ENCODE data around the gene ARPC5L. TPM values are rescaled to one million over a fixed set of nuclear protein-coding genes. Genes with fewer than 3 reads are reported as not detected.

ARPC5L gene
- total and polyA plus RNA-seq, 10 donors = 33.6 to 75.3 (median 48.3) TPM

- TF ChIP-seq POLR2AphosphoS5 (IDR thresholded peaks at IDR 0.05) = no peak
- H3K9me3 ChIP-seq = no peaks in the 10 kb centered on the region
- H3K36me3 ChIP-seq = peaks cover 3 to 52% (median 48%) of the 10 kb centered on the region in 6 donors
- WGBS, 5 donors = 35 to 61% (median 53%) methylated on average over 9 to 10 of the region's 10 CpGs
- DNase-seq = no peak
- H3K4me1 ChIP-seq = peaks cover 30 to 61% (median 50%) of the 10 kb centered on the region in 6 donors
- peak overlapping the region in 2 of 8 donors; percentile 35 to 94 for H3K27ac ChIP-seq
- intact Hi-C loops (cut with DNase I; ENCODE audit: low total_unique reads) = loop anchor here (10.0 kb wide), 1 partner anchor 285 kb away; the partner anchor contains the start of gene SCAI
- peak overlapping the region in 7 of 8 donors; percentile 59 to 98 (median 79) for H3K4me3 ChIP-seq
- no peaks in the 10 kb centered on the region for H3K27me3 ChIP-seq (replicated peaks in 1 of 7)
These were observed 1.9 kb upstream of the ARPC5L start for GRCh38 chr9:124859803-124860581.

GRCh38 chr9:124860582-124861341 lies 1.2 kb upstream of the ARPC5L start:
- intact Hi-C loops (cut with DNase I; ENCODE audit: low total_unique reads) = no loop called here
- WGBS, 5 donors = 9 to 17% (median 12%) methylated on average over 12 of the region's 12 CpGs
- DNase-seq = no peak
- Histone ChIP-seq H3K4me1 (peaks cover 30 to 61% (median 50%) of the 10 kb centered on the region in 6 donors), H3K27me3 (replicated peaks in 1 of 7) (no peaks in the 10 kb centered on the region), H3K27ac (peak overlapping the region in 7 of 8 donors; percentile 90 to 96 (median 94)), H3K9me3 (no peaks in the 10 kb centered on the region), H3K36me3 (peaks cover 3 to 52% (median 48%) of the 10 kb centered on the region in 6 donors), H3K4me3 (peak overlapping the region; percentile 33 to 98 (median 77))
- no peak for TF ChIP-seq CTCF (IDR thresholded peaks at IDR 0.05 in 8 of 11, conservative IDR thresholded peaks at IDR 0.05 in 3 of 11)
- TF ChIP-seq POLR2AphosphoS5 (IDR thresholded peaks at IDR 0.05) = no peak
- no peak for TF ChIP-seq POLR2A (IDR thresholded peaks at IDR 0.05)

- H3K4me3 ChIP-seq = no peak overlapping the region
- no peak for DNase-seq
- peaks cover 36 to 67% (median 58%) of the 10 kb centered on the region in 6 donors for H3K4me1 ChIP-seq
- TF ChIP-seq POLR2AphosphoS5 (IDR thresholded peaks at IDR 0.05) (peak in 1 of 3 donors; percentile 12), POLR2A (IDR thresholded peaks at IDR 0.05) (no peak)
- peaks cover under 1 to 27% (median 24%) of the 10 kb centered on the region in 6 donors for H3K36me3 ChIP-seq
- H3K9me3 ChIP-seq = no peaks in the 10 kb centered on the region
- intact Hi-C loops (cut with DNase I; ENCODE audit: low total_unique reads) = no loop called here
- no peaks in the 10 kb centered on the region for H3K27me3 ChIP-seq (replicated peaks in 1 of 7)
- WGBS, 5 donors = 50 to 74% (median 60%) methylated on average over 7 of the region's 7 CpGs
- H3K27ac ChIP-seq = peak overlapping the region; percentile 22 to 96 (median 94)
These were observed 1.5 kb downstream of the ARPC5L start for GRCh38 chr9:124863371-124863871.

GRCh38 chr9:124868511-124869465 lies 6.9 kb downstream of the ARPC5L start:
- H3K27ac ChIP-seq = peak overlapping the region; percentile 84 to 98 (median 96)
- intact Hi-C loops (cut with DNase I; ENCODE audit: low total_unique reads) = no loop called here
- 0% methylated on average over 19 to 101 of the region's 101 CpGs for WGBS, 5 donors
- no peaks in the 10 kb centered on the region for H3K27me3 ChIP-seq (replicated peaks in 1 of 7)
- DNase-seq = peak; percentile 96
- peaks cover 42 to 65% (median 52%) of the 10 kb centered on the region in 6 donors for H3K4me1 ChIP-seq
- H3K4me3 ChIP-seq = peak overlapping the region; percentile 78 to 99 (median 94)
- no peaks in the 10 kb centered on the region for H3K9me3 ChIP-seq
- TF ChIP-seq POLR2A (IDR thresholded peaks at IDR 0.05) (peak in 2 of 3 donors; percentile 68 to 93), POLR2AphosphoS5 (IDR thresholded peaks at IDR 0.05) (peak; percentile 95 to 97 (median 96)), CTCF (IDR thresholded peaks at IDR 0.05 in 8 of 11, conservative IDR thresholded peaks at IDR 0.05 in 3 of 11) (peak in 3 of 11 experiments; percentile 10 to 23 (median 12))
- H3K36me3 ChIP-seq = peaks cover 0 to 27% (median 6%) of the 10 kb centered on the region in 6 donors

All from spleen (tissue), 11 donors.